Neural crest cell (in vitro differentiated cells): ENCODE data around the gene HS3ST4. TPM values are rescaled to one million over a fixed set of nuclear protein-coding genes. Genes with fewer than 3 reads are reported as not detected.

Experiments
- DNase-seq: peaks from one replicate; pipeline ENCODE4 v3.0.0; 2021; ENCODE audit warnings: low read depth, mixed read lengths, low spot score
- H3K27ac Mint-ChIP-seq: one replicate; pipeline ENCODE4 v1.8.0; 2021; ENCODE audit warnings: mild to moderate bottlenecking, mixed read lengths; ENCODE audit not compliant: unreplicated experiment
- H3K27me3 Mint-ChIP-seq: 2 replicates; pipeline ENCODE4 v1.8.0; 2021; ENCODE audit warnings: low read depth, mild to moderate bottlenecking, mixed read lengths
- H3K36me3 Mint-ChIP-seq: 2 replicates; pipeline ENCODE4 v1.8.0; 2021; ENCODE audit warnings: low read depth, mild to moderate bottlenecking, mixed read lengths
- H3K4me1 Mint-ChIP-seq: 2 replicates; pipeline ENCODE4 v1.8.0; 2021; ENCODE audit warnings: mixed read lengths
- H3K4me3 Mint-ChIP-seq: one replicate; pipeline ENCODE4 v1.8.0; 2021; ENCODE audit warnings: mild to moderate bottlenecking, mixed read lengths
- H3K9me3 Mint-ChIP-seq: 2 replicates; pipeline ENCODE4 v1.8.0; 2021; ENCODE audit warnings: mixed read lengths
- CTCF ChIP-seq: fragments of 200-600 bp; sonication (generic); conservative IDR thresholded peaks from 2 replicates; pipeline ENCODE4 v1.5.0; 2021; ENCODE audit warnings: antibody characterized with exemption, mild to moderate bottlenecking
- long read RNA-seq: library from polyadenylated mRNA; unstranded; transcript quantifications from one replicate; pipeline ENCODE4 v2.0.0, GENCODE V29; 2020
- total RNA-seq: library from RNA; stranded (reverse); gene quantifications from 2 replicates; pipeline ENCODE4 v1.2.1, GENCODE V29; 2021

Gene HS3ST4
- total RNA-seq = 0.98 and 1.1 TPM in 2 replicates
- long read RNA-seq = 0 reads

GRCh38 chr16:25691519-25692091, at the start of gene HS3ST4:
HS3ST4 (plus strand) TSS chr16:25691959.
- TF ChIP-seq CTCF = no peak
- Mint-ChIP-seq H3K27ac (no peak within 1 kb of the TSS), H3K9me3 (no peaks in the 10 kb centered on the region), H3K36me3 (no peaks in the 10 kb centered on the region), H3K4me1 (peaks cover 14% of the 10 kb centered on the region), H3K4me3 (peak within 1 kb of the TSS; percentile 89), H3K27me3 (peaks cover 87% of the 10 kb centered on the region)
- peak; percentile 22 for DNase-seq

- Mint-ChIP-seq H3K27me3 (no peaks in the 10 kb centered on the region), H3K27ac (no peak overlapping the region), H3K36me3 (no peaks in the 10 kb centered on the region)
Measured at GRCh38 chr16:25643633-25644032, 48.1 kb upstream of the HS3ST4 start.

GRCh38 chr16:25656639-25657038, 35.1 kb upstream of the HS3ST4 start:
- Mint-ChIP-seq H3K4me1 (peaks cover 4% of the 10 kb centered on the region), H3K4me3 (no peak overlapping the region), H3K9me3 (peaks cover 5% of the 10 kb centered on the region), H3K27me3 (peaks cover 16% of the 10 kb centered on the region), H3K36me3 (no peaks in the 10 kb centered on the region), H3K27ac (no peak overlapping the region)
- no peak for TF ChIP-seq CTCF
- DNase-seq = no peak

More at GRCh38 chr16:25643633-25644032, 48.1 kb upstream of the HS3ST4 start:
- no peak overlapping the region for H3K4me3 Mint-ChIP-seq
- H3K4me1 Mint-ChIP-seq = no peaks in the 10 kb centered on the region
- no peak for DNase-seq
- no peaks in the 10 kb centered on the region for H3K9me3 Mint-ChIP-seq
- no peak for TF ChIP-seq CTCF

- DNase-seq = no peak
- H3K4me1 Mint-ChIP-seq = no peaks in the 10 kb centered on the region
- H3K4me3 Mint-ChIP-seq = no peak overlapping the region
- no peaks in the 10 kb centered on the region for H3K9me3 Mint-ChIP-seq
- H3K27me3 Mint-ChIP-seq = peaks cover 20% of the 10 kb centered on the region
- no peak overlapping the region for H3K27ac Mint-ChIP-seq
- no peaks in the 10 kb centered on the region for H3K36me3 Mint-ChIP-seq
- no peak for TF ChIP-seq CTCF
Measured at GRCh38 chr16:25676820-25677219, 14.9 kb upstream of the HS3ST4 start.

- H3K9me3 Mint-ChIP-seq = no peaks in the 10 kb centered on the region
- DNase-seq = no peak
- H3K27me3 Mint-ChIP-seq = peaks cover 10% of the 10 kb centered on the region
- TF ChIP-seq CTCF = no peak
- H3K36me3 Mint-ChIP-seq = no peaks in the 10 kb centered on the region
- H3K4me3 Mint-ChIP-seq = no peak overlapping the region
- H3K27ac Mint-ChIP-seq = no peak overlapping the region
- no peaks in the 10 kb centered on the region for H3K4me1 Mint-ChIP-seq
Measured at GRCh38 chr16:25679511-25679910, 12.2 kb upstream of the HS3ST4 start.
